Measurements from ENCODE around the gene HLA-G. TPM values are rescaled to one million over a fixed set of nuclear protein-coding genes. Genes with fewer than 3 reads are reported as not detected.
"Not testable (repeated sequence)": the region's sequence is repeated elsewhere in the genome, so short reads cannot be mapped to it uniquely, and the experiment has no call there.

Gene HLA-G
- total RNA-seq: 0.24 TPM in 1 of 2 replicates, not detected in the other
- polyA plus RNA-seq: not detected in 2 replicates
- polyA plus RNA-seq (2011; cell fraction: cytosol; rRNA removed): not detected in 2 replicates
- not detected in 2 replicates for polyA plus RNA-seq (2011; cell fraction: nucleus; rRNA removed)
- polyA plus RNA-seq (2012): not detected in 2 replicates
- not detected in 2 replicates for polyA minus RNA-seq
- polyA minus RNA-seq (2011; cell fraction: cytosol; rRNA and poly(A)+ RNA removed): not detected
- polyA minus RNA-seq (2011; cell fraction: nucleus; rRNA and poly(A)+ RNA removed): not detected in 2 replicates
- Bru-seq, nascent RNA: percentile 19 among the genes with signal in this experiment
- percentile 17 among the genes with signal in this experiment for BruChase-seq, experiment 1, labeled RNA remaining after a 6-hour chase
- percentile 10 among the genes with signal in this experiment for BruChase-seq, experiment 2, labeled RNA remaining after a 2-hour chase
- long read RNA-seq: 0 reads

GRCh38 chr6:29827579-29828470 lies at the start of gene HLA-G:
Gene HLA-G, plus strand, starts transcription at chr6:29827825. Its CDS starts 20 bp downstream, at chr6:29827845.
- no peak within 1 kb of the TSS for H3K9ac ChIP-seq (replicated peaks; ENCODE audit: extremely low read depth, insufficient read depth, low read length)
- intact Hi-C loops (cut with micrococcal nuclease): no loop called here
- BruUV-seq (replicated peaks): no TSS peak
- TF ChIP-seq POLR2A (IDR thresholded peaks at IDR 0.05; ENCODE audit: low read depth, low read length) (no peak), EZH2 (IDR thresholded peaks at IDR 0.05; ENCODE audit: borderline replicate concordance, low read depth, low read length, severe bottlenecking) (peak; percentile 85), MYC (IDR thresholded peaks at IDR 0.05; ENCODE audit: low read depth, low read length) (no peak)
- no peak within 1 kb of the TSS for H2AFZ ChIP-seq (ENCODE audit: low read depth, low read length)
- POLR2A ChIA-PET: no interaction called here
- H3K4me2 ChIP-seq (ENCODE audit: insufficient read depth, low read length): no peak within 1 kb of the TSS
- dilution Hi-C loops (cut with MboI; ENCODE audit: extremely low pct_ligation_motif_present, low sequenced_read_pairs): no loop called here
- H3K4me1 ChIP-seq (ENCODE audit: control insufficient read depth, extremely low read depth, insufficient read depth, low read length): no peaks in the 10 kb centered on the region
- no peak within 1 kb of the TSS for H3K4me3 ChIP-seq (replicated peaks in 1 of 3; ENCODE audit: insufficient read depth in 1 of 3, low read depth in 1 of 3, low read length in 3 of 3)
- H3K9me1 ChIP-seq (replicated peaks; ENCODE audit: control insufficient read depth, extremely low read depth, insufficient read depth, low read length): no peaks in the 10 kb centered on the region
- H3K27me3 ChIP-seq (ENCODE audit: control insufficient read depth in 2 of 2, insufficient read depth in 2 of 2, low read length in 2 of 2): peaks cover 30 to 31% of the 10 kb centered on the region in 2 experiments
- H3K9me3 ChIP-seq (replicated peaks; ENCODE audit: control insufficient read depth, insufficient read depth, low read length): no peaks in the 10 kb centered on the region
- no peaks in the 10 kb centered on the region for H4K20me1 ChIP-seq (replicated peaks; ENCODE audit: control insufficient read depth, extremely low read depth, insufficient read depth, low read length)
- CTCF ChIA-PET: interaction anchor here (1.0 kb wide), 1 partner anchor 90 kb away, joined by 6 read pairs; no protein-coding TSS in a partner anchor
- no peak within 1 kb of the TSS for H3K27ac ChIP-seq (ENCODE audit: insufficient read depth, low read depth, low read length)
- H3K79me2 ChIP-seq (ENCODE audit: control insufficient read depth, insufficient read depth, low read length): no peaks in the 10 kb centered on the region
- no peak for DNase-seq (ENCODE audit: low read depth, low spot score)
- FAIRE-seq: no peak
- no peaks in the 10 kb centered on the region for H3K36me3 ChIP-seq (ENCODE audit: control insufficient read depth in 2 of 2, extremely low read depth in 1 of 2, insufficient read depth in 2 of 2, low read length in 2 of 2)

- H3K4me3 ChIP-seq (replicated peaks in 1 of 3; ENCODE audit: insufficient read depth in 1 of 3, low read depth in 1 of 3, low read length in 3 of 3); H3K9me1 ChIP-seq (replicated peaks; ENCODE audit: control insufficient read depth, extremely low read depth, insufficient read depth, low read length); H3K27ac ChIP-seq (ENCODE audit: insufficient read depth, low read depth, low read length); H2AFZ ChIP-seq (ENCODE audit: low read depth, low read length); H3K27me3 ChIP-seq (ENCODE audit: control insufficient read depth in 2 of 2, insufficient read depth in 2 of 2, low read length in 2 of 2); H3K9me3 ChIP-seq (replicated peaks; ENCODE audit: control insufficient read depth, insufficient read depth, low read length); H3K9ac ChIP-seq (replicated peaks; ENCODE audit: extremely low read depth, insufficient read depth, low read length); dilution Hi-C loops (cut with MboI; ENCODE audit: extremely low pct_ligation_motif_present, low sequenced_read_pairs); CTCF ChIA-PET; intact Hi-C loops (cut with micrococcal nuclease); FAIRE-seq; H3K4me2 ChIP-seq (ENCODE audit: insufficient read depth, low read length); BruUV-seq (replicated peaks); DNase-seq (ENCODE audit: low read depth, low spot score); H3K79me2 ChIP-seq (ENCODE audit: control insufficient read depth, insufficient read depth, low read length); POLR2A ChIA-PET; H3K4me1 ChIP-seq (ENCODE audit: control insufficient read depth, extremely low read depth, insufficient read depth, low read length); H3K36me3 ChIP-seq (ENCODE audit: control insufficient read depth in 2 of 2, extremely low read depth in 1 of 2, insufficient read depth in 2 of 2, low read length in 2 of 2); H4K20me1 ChIP-seq (replicated peaks; ENCODE audit: control insufficient read depth, extremely low read depth, insufficient read depth, low read length): not testable (repeated sequence)
Observed at GRCh38 chr6:29780019-29780698, 47.5 kb upstream of the HLA-G start.

Data from endothelial cell of umbilical vein (primary cell).